Measurements from ENCODE around the gene BAZ2B.
"Not testable (repeated sequence)": the region's sequence is repeated elsewhere in the genome, so short reads cannot be mapped to it uniquely, and the experiment has no call there.

BAZ2B gene

DNA sequence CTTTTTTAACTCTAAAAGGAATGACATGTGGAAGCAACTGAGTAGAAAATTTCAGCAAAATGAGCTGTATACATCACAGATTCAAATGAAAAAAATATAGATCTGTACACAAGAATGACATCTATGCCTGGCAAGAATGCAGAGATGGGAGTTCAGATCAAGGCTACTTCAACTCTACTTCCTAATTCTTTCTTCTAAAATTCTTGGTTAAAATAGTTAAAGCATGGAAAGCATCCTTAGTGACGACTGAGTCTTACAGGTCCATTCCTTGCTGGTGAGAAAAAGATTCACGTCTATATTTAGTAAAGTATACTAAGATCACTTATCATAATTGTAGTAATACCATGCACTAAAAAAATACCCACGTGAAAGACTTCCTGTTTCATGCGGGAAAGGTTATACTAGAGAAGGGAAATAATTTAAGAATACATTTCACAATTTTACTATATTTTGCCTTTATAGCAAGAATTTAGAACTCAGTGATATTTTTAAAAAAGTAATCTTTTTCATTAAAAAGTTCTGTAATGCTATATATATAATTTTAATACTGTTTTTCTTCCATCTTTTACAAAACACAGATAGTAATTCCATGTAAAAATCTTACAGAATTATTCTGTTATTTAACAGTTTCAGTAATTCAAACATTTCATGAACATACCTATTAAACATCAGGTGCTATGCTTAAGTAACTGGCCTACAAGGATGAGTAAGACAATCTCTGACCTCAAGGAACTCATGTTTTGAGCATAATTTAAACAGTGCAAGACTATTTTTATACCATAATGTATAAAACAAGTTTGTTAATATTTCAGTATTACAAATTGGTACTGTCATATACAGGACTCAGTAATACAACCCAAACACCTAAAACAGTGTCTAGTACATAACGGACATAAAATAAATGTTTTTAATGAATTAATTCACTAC lies 159.6 kb downstream of the BAZ2B start:
- no peak for DNase-seq

DNA sequence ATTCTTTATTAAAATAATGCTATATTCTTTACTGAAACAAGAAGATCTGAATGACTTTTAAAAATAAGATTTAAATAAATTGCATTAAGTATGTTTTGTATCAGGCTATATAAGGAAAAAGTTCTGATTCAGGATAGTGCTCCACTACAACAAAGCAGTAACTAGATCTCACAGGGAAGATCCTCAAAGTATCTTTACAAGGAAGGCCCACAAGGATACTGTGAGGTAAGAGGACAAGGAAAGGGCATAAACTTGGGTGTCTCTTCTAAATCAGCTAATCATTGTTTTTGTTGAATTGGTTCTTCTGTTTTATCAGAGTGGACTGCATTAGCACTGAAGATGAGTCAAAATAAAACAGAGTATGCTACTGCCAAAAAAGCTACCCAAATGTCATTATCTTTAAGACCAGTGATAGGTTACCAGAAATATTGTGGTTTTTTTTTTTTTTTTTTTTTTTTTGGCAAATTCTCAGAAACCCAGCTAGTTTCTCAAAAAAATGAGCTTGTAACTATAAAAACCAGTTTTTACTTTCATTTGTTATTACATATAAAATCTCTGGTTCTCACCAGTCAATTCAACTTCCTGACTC lies 160.9 kb downstream of the BAZ2B start:
- DNase-seq = no peak

DNA sequence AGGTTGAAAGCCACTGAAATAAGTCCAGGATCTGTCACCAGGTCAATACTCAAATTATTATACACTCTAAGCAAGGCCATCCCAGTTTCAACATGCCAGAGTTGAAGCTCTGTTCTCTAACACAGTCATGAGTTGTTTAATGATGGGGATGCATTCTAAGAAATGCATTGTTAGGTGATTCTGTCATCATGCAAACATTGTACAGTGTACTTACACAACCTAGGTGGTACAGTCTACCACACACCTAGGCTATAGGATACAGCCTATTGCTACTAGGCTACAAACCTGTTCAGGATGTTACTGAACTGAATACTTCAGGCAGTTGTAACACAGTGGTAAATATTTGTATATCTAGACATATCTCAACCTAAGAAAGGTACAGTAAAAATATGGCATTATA lies 162.2 kb downstream of the BAZ2B start:
- no peak for DNase-seq

DNA sequence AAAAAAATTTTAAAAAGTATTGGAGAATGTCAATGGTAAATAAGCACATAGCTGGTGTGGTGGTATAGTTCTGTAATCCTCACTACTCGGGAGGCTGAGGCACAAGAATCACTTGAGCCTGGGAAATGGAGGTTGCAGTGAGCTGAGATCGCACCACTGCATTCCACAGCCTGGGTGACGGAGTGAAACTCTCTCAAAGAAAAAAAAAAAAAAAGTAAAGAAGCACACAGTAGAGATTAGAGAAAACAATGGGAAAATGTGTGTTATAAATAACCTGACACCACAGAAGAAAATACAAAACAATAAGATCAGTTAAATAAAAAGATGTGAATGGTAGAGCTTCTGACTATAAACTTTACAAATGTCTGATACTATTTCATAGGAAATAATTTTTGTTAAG lies 166.2 kb downstream of the BAZ2B start:
- DNase-seq = no peak

DNA sequence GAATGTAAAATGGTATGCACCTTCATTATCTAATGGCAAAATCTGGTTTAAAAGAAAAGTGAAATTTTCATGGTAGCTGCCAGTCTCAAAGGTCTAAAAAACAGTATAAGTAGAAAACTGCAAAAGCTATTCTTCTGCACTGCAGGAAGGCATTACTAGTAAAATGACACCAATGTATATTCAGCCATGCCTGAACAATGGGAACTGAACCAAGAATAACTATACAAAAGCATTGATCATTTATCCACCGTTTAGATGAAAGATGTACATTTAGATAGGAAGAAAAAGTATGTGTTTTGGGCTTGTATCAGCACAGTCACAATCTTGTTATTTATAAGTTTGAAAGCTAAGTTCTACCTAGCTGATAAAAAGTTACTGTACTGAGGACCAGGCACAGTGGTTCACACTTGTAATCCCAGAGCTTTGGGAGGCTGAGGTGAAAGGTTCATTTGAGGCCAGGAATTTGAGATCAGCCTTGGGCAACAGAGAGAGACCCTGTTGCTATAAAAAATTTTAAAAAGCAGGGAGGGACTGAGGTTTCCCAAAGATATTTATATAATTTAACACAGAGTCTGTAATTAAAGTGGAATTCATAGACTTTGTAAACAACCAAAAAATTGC lies 166.7 kb downstream of the BAZ2B start:
- DNase-seq = no peak

DNA sequence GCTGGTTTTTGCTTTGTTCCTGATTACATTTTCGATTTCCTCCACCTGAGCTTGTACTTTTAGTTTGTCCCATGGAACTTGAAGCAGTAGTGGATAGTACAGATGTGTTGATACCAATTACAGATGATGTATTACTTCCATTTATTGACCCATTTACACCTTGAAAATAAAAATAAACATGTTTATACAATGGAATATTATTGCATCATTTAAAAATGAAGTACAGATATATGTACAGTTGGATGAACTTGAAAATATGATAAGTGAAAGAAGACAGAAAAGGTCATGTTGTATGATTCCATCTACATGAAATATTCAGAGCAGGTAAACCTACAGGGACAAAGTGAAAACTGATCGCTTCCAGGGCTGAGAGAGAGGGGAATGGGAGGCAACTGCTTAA lies 169.5 kb downstream of the BAZ2B start:
- no peak for DNase-seq

DNA sequence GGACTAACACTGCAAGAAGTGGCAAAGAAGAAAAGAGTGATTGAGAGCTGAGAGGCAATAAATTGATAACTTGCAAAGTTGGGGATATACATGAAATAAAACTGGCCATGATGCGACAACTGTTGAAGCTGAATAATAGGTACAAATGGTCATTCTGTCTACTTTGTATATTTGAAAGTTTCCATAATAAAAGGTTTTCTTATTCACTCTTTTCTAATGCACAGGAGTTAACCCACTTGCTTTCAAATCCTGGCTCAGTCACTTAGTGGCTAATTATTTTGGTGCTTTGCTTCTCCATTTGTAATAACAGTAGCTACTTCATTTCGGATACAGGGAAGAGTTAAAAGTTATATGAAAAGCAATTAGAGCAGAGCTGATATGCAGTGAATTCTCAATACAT lies 170.1 kb downstream of the BAZ2B start:
- no peak for DNase-seq

DNA sequence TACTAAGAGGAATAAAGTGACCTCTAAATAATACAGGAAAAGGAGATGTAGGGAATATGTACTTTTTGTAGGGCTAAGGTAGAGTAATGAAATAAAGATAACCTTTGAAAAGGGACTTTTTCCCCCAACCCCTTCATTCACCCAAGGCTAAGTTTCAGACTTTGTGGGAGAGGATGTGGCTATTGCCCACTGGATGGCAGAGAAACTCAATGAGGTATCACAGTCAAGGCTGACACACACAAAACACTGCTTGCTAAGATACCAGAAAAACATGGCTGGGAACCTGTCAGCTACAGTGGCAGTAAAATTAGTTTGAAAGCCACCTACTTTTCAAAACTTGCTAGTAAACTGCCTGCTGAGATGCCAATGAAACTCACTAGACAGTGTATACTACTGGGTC lies 171.0 kb downstream of the BAZ2B start:
- DNase-seq = no peak

DNA sequence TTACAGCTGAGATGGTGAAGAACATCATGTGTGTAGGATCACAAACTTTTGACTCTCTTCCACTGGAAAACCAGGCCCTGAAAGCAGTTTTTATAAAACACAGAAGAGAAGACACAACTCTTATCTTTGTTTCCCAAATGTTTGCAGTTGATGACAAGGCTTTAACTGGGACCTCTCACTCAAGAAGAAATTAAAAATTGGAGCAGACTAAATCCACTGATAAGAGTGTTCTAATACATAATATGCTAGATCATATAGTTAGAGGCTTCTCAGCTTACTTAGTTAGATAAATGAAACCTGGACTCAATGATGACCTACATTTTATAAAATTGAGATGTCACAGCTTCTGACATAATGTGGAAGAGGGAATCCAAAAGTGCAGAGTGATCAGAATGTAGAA lies 171.6 kb downstream of the BAZ2B start:
- no peak for DNase-seq

DNA sequence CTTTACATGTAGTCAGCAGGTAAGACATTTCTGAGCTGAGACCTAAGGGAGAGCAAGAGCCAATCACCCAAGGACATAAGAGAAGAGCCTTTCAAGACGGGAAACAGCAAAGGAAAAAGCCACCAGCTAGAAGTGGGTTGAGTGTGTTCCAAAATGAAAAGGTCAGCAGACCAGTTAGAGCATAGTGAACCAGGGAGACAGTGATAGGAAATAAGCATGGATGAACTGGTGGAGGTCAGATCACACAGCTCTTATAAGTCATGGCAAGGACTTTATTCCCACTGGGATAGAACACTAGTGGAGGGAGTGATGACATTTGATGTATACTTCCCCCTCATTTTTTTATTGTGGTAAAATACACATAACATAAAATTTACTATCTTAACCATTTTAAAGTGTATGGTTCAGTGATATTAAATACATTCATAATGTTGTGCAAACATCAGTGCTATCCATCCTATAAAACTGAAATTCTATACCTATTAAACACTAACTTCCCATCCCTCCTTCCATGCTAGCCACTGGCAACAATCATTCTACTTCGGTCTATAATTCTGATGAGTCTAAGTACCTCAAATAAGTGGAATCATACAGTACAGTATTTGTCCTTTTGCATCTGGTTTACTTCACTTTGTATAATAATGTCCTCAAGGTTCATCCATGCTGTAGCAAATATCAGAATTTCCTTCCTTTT lies 174.0 kb downstream of the BAZ2B start:
- no peak for DNase-seq

DNA sequence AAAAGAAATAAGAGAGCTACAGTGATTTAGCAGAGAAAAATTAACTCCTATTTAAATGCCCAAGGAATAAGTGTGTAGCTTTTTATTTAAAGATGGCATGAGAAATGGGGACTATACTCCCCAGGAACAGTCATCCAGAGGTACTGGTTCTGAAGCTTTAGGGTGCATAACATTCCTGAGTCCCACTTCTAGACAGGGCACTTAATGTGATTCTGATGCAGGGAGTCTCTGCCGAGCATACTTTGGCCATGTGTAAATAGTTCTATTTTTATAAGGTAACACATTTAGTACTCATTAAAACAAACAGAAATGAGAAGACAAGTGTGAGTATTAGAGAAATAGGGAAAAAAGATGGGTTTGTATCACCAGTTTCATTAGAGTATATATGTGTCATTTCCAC lies 175.2 kb downstream of the BAZ2B start:
- no peak for DNase-seq

DNA sequence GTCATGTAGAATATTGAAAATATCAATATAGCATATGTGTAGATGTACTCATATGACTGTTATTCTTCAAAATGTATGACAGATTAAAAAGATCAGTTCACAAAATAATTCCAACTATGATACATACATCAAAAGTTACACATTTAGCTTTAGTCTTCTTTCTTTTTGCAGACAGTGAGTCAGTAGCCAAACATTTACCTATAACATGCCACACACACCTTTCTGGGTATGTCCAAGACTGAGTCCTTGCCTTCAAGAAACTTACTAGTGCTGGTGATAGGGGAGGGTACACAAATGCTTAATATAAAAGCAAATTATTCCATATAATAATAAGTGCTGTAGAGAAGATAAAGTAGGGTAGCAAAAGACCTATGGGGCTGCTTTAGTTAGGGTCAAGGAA lies 176.9 kb downstream of the BAZ2B start:
- no peak for DNase-seq

DNA sequence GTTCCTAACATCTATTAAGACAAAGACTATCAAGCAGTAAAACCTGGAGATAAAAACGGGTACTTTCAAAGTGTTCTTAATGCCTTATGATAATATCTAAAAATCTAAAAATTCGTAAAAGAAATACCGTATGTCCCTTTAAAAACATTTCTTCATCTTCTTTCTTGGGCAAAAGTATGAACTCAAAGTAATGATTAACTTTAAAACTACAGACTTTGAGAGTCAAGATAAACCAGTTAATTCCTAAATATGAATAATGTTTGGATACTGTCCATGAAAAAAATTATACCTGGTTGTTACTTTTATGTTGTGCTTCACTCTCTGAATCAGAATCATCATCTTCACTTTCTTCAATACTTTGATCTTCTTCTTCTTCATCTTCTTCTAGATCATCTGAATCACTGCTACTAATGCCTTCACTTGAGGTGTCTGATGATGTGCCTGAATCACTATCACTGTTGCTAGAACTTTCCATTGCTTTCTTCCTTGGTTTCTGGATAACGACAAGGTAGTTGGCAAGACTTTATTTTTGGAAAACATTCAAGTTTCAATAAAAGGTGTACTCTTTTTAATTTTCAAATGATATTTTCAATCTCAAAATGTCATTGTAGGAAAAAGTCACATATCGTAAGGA lies 177.5 kb downstream of the BAZ2B start:
- no peak for DNase-seq

DNA sequence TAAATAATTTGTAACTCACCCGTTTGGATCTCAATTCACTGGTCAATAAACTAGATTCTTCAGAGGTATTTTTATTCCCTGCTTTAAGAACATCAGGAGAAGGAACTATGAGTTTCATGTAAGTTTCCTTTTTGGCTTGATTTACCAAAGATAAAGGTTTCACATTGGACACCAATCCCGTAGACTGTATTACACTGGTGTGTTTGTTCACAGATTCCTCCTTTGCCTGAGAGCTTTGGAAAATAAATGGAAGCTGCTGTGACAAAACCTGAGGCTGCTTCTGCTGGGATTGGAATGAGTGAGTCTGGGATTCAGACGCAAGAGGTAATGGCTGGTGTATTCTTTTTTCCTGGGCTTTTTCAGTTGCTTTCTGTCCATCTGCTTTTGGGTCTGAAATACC lies 178.1 kb downstream of the BAZ2B start:
- no peak for DNase-seq

DNA sequence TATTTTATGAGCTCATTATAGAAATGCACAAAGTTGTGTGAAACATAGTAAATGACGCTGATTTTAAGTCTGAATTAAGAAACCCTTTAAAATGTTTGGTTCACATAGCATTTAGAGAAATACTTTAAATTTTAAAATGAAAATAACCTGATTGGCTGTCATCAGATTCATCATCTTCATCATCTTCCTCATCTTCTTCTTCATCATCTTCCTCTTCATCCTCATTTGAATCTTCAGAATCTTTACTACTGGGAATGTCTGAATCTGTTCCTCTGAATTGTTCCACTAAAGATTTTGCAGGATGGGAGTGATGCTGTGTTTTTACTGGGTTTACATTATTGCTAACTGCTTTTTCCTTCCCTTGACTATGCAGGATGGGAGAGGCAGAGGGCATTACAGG lies 183.7 kb downstream of the BAZ2B start:
- DNase-seq = no peak

DNA sequence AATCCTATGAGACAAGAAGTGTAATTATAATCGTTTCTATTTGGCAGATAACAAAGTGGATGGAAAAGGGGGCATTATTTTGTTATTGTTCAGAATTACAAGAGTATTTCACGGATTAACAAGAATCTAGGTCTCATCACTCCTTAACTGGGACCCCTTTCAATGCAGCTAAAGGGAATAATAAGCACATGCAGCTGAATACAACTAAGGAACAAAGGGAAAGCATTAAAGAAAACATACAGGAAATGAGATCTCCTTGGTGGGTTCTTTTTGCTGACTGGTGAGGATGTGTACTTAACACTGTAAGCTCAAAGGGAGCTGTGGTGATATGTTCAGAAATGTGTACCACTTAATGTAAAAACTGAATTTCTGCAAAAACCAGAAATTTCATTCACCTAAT lies 189.3 kb downstream of the BAZ2B start:
- DNase-seq = no peak

DNA sequence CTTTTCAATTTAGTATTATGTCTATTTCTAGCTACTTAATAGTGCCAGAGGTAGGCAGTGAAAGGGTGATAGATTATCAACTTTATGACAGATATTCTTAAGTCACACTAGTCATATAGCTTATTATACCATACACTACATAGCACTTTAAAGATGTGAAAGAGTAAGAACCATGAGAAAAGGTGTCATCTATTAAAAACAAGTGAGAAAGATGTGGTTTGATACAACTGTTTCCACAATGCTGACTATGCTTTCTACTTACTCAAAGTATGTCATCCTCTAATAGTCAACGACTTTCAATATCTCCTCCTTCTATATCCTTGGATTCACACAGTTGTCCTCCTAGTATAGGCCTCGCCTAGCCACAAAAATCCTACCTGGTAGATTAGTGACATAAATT lies 196.9 kb downstream of the BAZ2B start:
- DNase-seq = no peak

DNA sequence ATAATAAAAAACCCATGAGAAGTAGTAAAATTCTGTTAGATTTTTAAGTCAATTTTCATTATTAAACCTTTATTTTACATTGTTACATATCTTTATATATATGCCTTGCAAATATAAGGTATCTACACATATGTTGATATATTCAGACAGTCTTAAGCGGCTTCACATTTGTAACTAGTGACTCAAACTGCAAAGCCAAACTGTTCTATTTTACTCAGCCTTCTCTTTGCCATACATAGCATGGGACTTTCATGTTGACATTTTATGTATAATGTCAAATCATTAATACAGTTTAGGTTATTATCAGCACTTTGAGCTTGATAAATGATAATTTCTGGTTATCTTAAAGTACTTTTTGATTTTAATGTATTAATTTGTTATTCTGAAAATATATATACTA lies 204.9 kb downstream of the BAZ2B start:
- no peak for DNase-seq

DNA sequence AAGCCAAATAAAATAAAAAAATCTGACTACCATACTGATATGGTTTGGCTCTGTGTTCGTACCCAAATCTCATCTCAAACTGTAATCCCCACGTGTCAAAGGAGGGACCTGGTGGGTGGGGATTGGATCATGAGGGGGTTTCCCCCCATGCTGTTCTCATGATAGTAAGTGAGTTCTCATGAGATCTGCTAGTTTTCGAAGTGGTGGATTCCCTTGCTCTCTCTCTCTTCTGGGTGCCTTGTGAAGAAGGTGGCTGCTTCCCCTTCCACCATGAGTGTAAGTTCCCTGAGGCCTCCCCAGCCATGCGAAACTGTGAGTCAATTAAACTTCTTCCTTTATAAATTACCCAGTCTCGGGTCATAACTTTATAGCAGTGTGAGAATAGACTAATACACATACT lies 206.1 kb downstream of the BAZ2B start:
- DNase-seq = no peak

DNA sequence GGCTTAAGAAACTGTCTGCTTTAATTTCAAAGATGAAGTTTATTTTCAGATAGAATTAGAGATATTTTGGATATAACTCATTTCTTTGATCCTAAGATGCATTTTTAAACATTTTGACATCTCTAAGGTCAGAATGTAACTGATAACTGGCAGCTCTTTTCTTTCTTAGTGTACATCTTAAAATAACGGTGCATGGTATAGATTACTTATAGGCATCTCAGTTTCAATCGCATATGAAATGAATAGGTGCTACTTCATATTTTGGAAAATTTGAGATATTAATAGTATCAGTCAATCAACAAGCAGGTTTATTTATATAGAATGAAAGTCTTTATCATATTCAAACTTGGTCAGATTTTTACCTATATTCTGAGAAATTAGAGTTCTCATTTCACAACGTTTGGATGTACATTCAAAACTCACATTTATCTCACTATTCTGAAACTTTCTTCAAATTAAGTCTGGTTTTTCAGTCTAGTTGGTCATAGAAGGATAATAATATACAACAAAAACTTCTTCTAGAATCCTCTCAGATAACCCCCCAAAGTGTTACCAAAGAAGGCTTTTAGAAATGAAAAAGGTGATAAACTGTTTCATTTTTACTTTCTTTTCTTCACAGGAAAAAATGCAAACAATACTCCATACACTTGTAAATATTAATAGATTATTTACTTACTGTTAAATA lies 207.1 kb downstream of the BAZ2B start:
- no peak for DNase-seq

DNA sequence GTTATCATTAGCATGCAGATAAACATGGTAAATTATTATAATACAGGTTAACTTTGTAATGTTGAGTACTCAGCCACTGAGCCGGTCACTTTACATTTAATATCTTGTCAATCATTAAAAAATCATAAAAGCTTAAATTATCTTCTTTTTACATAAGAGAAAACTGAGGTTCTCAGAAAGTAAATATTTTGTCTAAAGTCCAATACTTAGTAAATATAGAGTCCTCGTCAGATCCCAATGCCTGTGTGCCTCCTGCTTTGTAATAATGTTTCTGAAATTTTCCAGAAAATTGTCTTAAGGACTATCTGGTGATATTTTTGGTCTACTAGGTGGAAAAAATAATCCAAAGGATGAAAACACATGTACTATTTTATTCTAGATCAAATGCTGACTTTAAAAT lies 213.6 kb downstream of the BAZ2B start:
- DNase-seq = no peak

DNA sequence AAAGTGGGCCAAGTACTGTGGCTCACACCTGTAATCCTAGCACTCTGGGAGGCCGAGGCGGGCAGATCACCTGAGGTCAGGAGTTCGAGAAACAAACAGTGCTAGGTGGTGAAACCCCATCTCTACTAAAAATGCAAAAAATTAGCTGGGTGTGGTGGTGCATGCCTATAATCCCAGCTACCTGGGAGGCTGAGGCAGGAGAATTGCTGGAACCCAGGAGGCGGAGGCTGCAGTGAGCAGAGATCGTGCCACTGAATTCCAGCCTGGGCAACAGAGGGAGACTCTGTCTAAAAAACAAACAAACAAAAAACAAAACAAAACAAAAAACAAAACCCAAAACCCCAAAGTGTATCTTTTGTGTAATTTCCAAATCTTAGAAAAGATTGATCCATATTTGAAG lies 214.2 kb downstream of the BAZ2B start:
- not testable (repeated sequence) for DNase-seq

Data from NCI-H510A treated with DMSO at 0.1 percent for 48 hours (cell line).